ENCODE results near the gene CHMP6.

Gene CHMP6

DNA sequence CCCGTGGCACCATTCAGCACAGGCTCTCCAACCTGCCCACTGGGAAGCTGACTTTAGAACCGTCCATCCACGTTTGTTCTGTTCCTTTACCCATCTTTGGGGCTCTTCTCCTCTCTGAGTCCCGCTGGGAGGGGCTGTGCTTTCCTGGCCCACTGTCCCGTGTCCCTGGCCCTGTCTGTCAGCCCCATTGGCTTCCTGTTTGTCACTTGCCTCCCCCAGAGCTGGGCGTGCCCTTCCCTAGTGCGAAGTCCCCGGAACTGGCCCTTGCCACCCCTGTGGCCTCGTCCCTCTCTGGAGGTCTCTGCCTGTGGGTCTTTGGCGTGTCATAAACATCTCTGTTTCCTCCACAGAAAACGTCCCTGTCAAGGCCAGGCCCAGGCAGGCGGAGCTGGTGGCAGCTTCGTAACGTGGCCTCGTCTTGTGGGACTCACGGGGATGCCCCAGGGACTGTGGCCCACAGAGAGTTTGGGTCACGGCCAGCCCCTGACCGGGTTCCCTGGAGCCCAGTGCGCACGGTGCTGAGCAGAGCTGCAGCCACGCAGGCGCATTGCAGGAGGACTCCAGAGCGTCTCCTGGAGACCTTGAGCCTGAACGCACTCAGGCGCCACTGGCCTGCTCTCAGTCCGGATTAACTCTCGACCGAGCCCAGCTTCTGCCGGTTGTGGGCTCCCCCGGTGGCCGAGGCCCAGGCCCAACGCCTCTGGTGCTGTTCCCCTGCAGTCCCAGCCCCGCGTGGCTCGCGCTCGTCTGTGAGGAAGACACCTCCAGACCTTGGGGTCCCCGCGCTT is 7.3 kb downstream of the CHMP6 start:
- TF ChIP-seq, protein P1, sequence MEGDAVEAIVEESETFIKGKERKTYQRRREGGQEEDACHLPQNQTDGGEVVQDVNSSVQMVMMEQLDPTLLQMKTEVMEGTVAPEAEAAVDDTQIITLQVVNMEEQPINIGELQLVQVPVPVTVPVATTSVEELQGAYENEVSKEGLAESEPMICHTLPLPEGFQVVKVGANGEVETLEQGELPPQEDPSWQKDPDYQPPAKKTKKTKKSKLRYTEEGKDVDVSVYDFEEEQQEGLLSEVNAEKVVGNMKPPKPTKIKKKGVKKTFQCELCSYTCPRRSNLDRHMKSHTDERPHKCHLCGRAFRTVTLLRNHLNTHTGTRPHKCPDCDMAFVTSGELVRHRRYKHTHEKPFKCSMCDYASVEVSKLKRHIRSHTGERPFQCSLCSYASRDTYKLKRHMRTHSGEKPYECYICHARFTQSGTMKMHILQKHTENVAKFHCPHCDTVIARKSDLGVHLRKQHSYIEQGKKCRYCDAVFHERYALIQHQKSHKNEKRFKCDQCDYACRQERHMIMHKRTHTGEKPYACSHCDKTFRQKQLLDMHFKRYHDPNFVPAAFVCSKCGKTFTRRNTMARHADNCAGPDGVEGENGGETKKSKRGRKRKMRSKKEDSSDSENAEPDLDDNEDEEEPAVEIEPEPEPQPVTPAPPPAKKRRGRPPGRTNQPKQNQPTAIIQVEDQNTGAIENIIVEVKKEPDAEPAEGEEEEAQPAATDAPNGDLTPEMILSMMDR (IDR thresholded peaks at IDR 0.05; ENCODE audit: low read depth, low read length): no peak
- H3K4me3 ChIP-seq (ENCODE audit: low read depth, low read length): no peak overlapping the region

DNA sequence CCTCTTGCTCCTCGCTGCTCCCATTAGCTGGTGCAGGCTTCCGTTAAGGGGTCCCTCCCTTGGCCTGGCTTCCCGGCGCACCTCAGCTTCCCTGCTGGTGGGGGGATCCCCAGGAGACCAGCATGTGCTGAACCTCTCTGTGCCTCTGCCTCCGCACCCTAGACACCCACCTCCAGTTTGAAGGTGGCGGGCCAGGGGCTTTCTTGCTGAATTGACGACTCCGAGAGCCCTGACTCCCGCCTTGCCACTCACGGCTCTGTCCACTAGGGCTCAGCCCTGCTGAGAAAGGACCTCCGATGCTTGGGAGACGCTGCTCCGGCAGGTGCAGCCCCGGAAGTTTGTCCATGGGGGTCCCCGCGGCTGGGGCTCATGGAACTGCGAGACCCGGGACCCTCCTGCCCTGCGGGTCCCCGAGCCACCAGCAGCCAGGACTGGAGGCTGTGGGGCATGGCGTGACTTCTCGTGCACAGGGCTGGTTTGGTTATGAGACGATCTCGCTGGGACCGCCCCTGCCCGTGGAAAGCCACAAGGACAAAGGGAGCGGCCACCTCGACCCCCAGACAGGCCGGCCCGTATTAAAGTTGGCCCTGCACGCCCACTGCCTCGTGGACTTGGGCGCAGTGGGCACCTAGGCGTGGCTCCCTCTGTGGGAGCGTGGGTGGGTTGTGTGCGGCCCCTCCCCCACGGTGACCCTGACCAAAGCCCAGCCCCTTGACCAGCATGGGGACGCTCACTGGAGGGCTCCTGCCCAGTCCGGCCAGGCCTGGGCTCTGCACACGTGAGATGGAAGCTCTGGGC is 8.1 kb downstream of the CHMP6 start:
- TF ChIP-seq, protein P1 (IDR thresholded peaks at IDR 0.05; ENCODE audit: low read depth, low read length): no peak
- H3K4me3 ChIP-seq (ENCODE audit: low read depth, low read length): no peak overlapping the region

DNA sequence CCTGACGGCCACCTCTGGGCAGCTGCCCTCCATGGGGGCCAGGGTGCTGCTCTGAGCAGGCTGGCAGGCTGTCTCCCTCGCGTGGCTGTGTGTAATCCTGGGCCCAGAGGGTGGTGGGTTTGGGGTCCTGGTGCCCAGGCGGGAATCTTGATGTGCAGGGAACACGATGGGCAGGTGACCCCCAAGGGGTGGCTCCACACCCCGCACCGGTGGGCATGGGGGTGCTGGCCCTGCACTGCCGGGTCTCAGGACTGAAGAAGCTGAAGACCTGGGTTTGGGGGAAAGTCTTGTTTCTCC is 8.6 kb downstream of the CHMP6 start:
- no peak overlapping the region for H3K4me3 ChIP-seq (ENCODE audit: low read depth, low read length)
- TF ChIP-seq, protein P1 (IDR thresholded peaks at IDR 0.05; ENCODE audit: low read depth, low read length): no peak

DNA sequence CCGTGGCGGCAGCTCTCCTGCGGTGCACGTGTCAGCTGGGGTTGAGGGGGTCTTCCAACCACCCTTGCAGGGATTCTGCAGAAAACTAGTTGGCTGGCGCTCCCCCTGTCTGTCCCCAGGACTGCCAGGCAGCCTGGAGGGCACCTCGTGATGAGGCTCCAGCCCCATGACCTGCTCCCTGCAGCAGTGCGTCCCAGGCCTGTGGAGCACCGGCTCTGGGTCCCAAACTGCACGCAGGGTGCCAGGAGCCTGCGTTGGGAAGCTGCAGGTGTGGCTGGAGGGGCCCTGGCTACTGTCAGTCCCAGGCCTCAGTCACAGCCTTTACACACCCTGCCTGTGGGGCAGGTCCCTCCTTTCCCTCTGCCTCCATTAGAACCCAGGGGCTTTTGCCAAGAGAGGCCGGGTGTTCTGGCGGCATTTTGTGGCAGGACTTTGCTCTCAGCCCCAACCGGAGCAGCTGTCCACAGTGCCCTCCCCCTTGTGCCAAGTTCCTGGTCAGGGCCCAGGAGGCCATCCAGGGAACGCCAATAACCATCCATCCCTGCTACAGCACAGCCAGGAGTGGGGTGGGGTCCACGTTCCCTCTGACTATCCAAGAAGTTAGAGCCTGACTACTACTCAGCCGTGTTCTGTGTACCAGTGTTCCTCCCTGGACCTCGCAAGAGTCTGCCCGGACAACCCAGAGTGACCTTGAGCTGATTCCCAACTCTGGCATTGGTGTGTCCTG is 9.2 kb downstream of the CHMP6 start:
- no peak overlapping the region for H3K4me3 ChIP-seq (ENCODE audit: low read depth, low read length)

DNA sequence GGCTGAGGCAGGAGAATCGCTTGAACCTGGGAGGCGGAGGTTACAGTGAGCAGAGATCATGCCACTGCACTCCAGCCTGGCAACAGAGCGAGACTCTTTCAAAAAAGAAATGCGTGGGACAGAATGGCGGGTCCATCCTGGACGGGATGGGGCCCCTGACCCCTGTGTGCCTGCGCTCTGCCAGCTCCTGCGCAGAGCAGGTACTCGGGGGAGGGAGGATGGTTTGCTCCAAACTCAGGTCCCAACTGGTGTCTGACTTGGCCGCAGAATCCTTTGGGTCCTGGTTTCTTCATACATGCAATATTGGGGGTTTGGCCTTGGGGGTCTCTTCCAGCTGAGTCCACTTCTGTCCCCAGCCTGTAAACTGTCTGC is 10.4 kb downstream of the CHMP6 start:
- TF ChIP-seq, protein P1 (IDR thresholded peaks at IDR 0.05; ENCODE audit: low read depth, low read length): no peak
- H3K4me3 ChIP-seq (ENCODE audit: low read depth, low read length): no peak overlapping the region

More for the DNA sequence above, 9.2 kb downstream of the CHMP6 start:
- TF ChIP-seq, protein P1 (IDR thresholded peaks at IDR 0.05; ENCODE audit: low read depth, low read length): no peak

DNA sequence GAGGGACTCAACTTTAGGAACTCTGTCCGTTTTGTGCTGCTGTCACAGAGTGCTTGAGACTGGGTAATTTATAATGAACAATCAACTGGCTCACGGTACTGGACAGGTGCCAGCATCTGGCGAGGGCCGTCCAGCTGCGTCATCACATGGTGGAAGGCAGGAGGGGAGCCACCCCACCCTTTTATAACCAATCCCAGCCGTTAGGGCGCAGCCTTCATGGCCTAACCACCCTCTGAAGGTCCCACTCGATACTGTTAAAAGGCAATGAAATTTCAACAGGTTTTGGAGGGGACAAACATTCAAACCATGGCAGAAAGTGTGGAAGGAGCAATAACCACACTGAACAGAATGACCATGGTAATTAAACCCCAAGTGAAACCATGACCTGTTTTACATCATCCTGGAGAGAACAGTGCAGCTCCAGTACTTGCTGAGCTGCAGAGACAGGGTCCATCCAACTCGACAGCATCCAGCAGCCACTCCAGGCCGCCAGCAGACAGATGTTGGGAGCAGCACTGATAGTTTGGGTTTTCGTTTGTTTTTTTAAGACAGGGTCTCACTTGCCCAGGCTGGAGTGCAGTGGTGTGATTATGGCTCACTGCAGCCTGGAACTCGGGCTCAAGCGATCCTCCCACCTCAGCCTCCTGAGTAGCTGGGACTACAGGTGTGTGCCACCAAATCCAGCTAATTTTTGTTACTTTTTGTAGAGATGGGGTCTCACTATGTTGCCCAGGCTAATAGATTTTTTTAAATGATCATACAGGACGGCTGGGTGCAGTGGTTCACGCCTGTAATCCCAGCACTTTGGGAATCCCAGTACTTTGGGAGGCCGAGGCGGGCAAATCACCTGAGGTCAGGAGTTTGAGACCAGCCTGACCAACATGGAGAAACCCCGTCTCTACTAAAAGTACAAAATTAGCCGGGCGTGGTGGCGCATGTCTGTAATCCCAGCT is 11.0 kb downstream of the CHMP6 start:
- TF ChIP-seq, protein P1 (IDR thresholded peaks at IDR 0.05; ENCODE audit: low read depth, low read length): no peak
- no peak overlapping the region for H3K4me3 ChIP-seq (ENCODE audit: low read depth, low read length)
